HepG2 (cell line): Measurements from ENCODE around the gene SIRT6. TPM values are rescaled to one million over a fixed set of nuclear protein-coding genes. Genes with fewer than 3 reads are reported as not detected.
A peak's percentile ranks its signal among the peaks of the same experiment; 100 is the strongest.

Experiments
- FOXC1 ChIP-seq: sonication (generic); formaldehyde crosslinking; IDR thresholded peaks from 2 replicates; pipeline ENCODE4 v1.8.0; 2022; ENCODE audit warnings: mild to moderate bottlenecking, missing genetic modification reagents, borderline replicate concordance
- HMGXB4 ChIP-seq, 2 experiments: sonication (generic) in 1 of 2; formaldehyde crosslinking in 1 of 2; IDR thresholded peaks; 2 replicates each; pipeline versions ENCODE4 v1.4.0 to v1.6.1; 2018 to 2020; ENCODE audit warnings: missing genetic modification reagents in 2 of 2, borderline replicate concordance in 1 of 2, low read depth in 1 of 2, mild to moderate bottlenecking in 1 of 2, missing biosample characterization in 1 of 2
- HOXA7 ChIP-seq: sonication (generic); formaldehyde crosslinking; IDR thresholded peaks from 2 replicates; pipeline ENCODE4 v1.8.1; 2022; ENCODE audit warnings: mild to moderate bottlenecking, missing genetic modification reagents, moderate library complexity
- KDM3A ChIP-seq: IDR thresholded peaks from 2 replicates; pipeline ENCODE4 v1.6.1; 2018; ENCODE audit warnings: low read depth, missing compliant biosample characterization
- MEIS2 ChIP-seq: sonication (generic); formaldehyde crosslinking; IDR thresholded peaks from 2 replicates; pipeline ENCODE4 v1.9.0; 2021; ENCODE audit warnings: mild to moderate bottlenecking, missing genetic modification reagents
- MZF1 ChIP-seq: sonication (generic); formaldehyde crosslinking; IDR thresholded peaks from 2 replicates; pipeline ENCODE4 v1.8.1; 2023; ENCODE audit warnings: mild to moderate bottlenecking, missing genetic modification reagents, borderline replicate concordance
- NR2C2 ChIP-seq: sonication (generic); formaldehyde crosslinking; IDR thresholded peaks from 2 replicates; pipeline ENCODE4 v1.4.0; 2020; ENCODE audit warnings: missing genetic modification reagents, mild to moderate bottlenecking, moderate library complexity, borderline replicate concordance
- POLR2AphosphoS2 ChIP-seq: IDR thresholded peaks from 2 replicates; pipeline ENCODE4 v1.6.1; 2011; ENCODE audit warnings: low read depth, low read length, improper control_type of control experiment
- RARA ChIP-seq: IDR thresholded peaks from 2 replicates; pipeline ENCODE4 v1.6.1; 2016; ENCODE audit warnings: missing genetic modification reagents, missing compliant biosample characterization
- SOX13 ChIP-seq, 3 experiments: fragments of 450-650 bp in 1 of 3; sonication (generic) in 1 of 3; formaldehyde crosslinking in 1 of 3; IDR thresholded peaks in 2 of 3; conservative IDR thresholded peaks in 1 of 3; 2 replicates each; pipeline versions ENCODE4 v1.5.0 to v1.6.1; 2016 to 2020; ENCODE audit warnings: antibody characterized with exemption in 1 of 3, mild to moderate bottlenecking in 1 of 3, missing compliant biosample characterization in 1 of 3, missing genetic modification reagents in 1 of 3, moderate library complexity in 1 of 3
- TGIF2 ChIP-seq: IDR thresholded peaks from 2 replicates; pipeline ENCODE4 v1.6.1; 2016; ENCODE audit warnings: control low read depth, missing compliant biosample characterization
- YY1 ChIP-seq: IDR thresholded peaks from 2 replicates; pipeline ENCODE4 v1.6.1; 2011; ENCODE audit warnings: low read length, low read depth, moderate library complexity, mild to moderate bottlenecking; ENCODE audit not compliant: insufficient read depth, insufficient replicate concordance
- ZBTB33 ChIP-seq: sonication (generic); formaldehyde crosslinking; IDR thresholded peaks from 2 replicates; pipeline ENCODE4 v1.4.0; 2020; ENCODE audit warnings: missing genetic modification reagents
- ZFX ChIP-seq: sonication (generic); formaldehyde crosslinking; IDR thresholded peaks from 2 replicates; pipeline ENCODE4 v1.4.0; 2020; ENCODE audit warnings: mild to moderate bottlenecking, low read depth, missing genetic modification reagents, moderate library complexity
- ZNF362 ChIP-seq: sonication (generic); formaldehyde crosslinking; IDR thresholded peaks from 2 replicates; pipeline ENCODE4 v1.4.0; 2020; ENCODE audit warnings: missing genetic modification reagents, mild to moderate bottlenecking, borderline replicate concordance
- ZNF576 ChIP-seq: sonication (generic); formaldehyde crosslinking; IDR thresholded peaks from 2 replicates; pipeline ENCODE4 v1.4.0; 2020; ENCODE audit warnings: mild to moderate bottlenecking, missing genetic modification reagents
- ZNF614 ChIP-seq: IDR thresholded peaks from 2 replicates; pipeline ENCODE4 v1.6.1; 2018; ENCODE audit warnings: missing biosample characterization, missing genetic modification reagents, inconsistent platforms, borderline replicate concordance
- ZNF777 ChIP-seq: sonication (generic); formaldehyde crosslinking; IDR thresholded peaks from 2 replicates; pipeline ENCODE4 v1.4.0; 2020; ENCODE audit warnings: missing genetic modification reagents
- polyA plus RNA-seq, 8 experiments: library from polyadenylated mRNA; depleted of rRNA in 3 of 8; stranded (reverse) in 7 of 8; unstranded in 1 of 8; fragments of >200 nt; fragmentation: Illumina TruSeq in 4 of 8; extraction: Trizol in 4 of 8; gene quantifications; 2 replicates each; pipeline versions ENCODE4 v1.2.1 to v1.2.3, GENCODE V29; 2011 to 2016; ENCODE audit warnings: low read depth in 4 of 8, missing spikeins in 1 of 8, mixed read lengths in 1 of 8; ENCODE audit not compliant: insufficient read depth in 1 of 8
- total RNA-seq, 5 experiments: library from RNA; depleted of rRNA; stranded (reverse); fragments of >200 nt; fragmentation: Illumina TruSeq; extraction: Trizol; gene quantifications; 2 replicates each; pipeline ENCODE4 v1.2.3, GENCODE V29; 2016; ENCODE audit warnings: low read depth in 1 of 5

Gene SIRT6
- total and polyA plus RNA-seq, 2 of the 13 experiments (the other 11 are each of a cell fraction or from before 2014, with no cell fraction given) = 11.0 to 18.4 TPM

GRCh38 chr19:4139614-4140236 lies 42.6 kb downstream of the SIRT6 start (continued):
- TF ChIP-seq YY1 (peak; percentile 35), KDM3A (CRISPR knock-in tag) (no peak), FOXC1 (CRISPR knock-in tag) (no peak), MZF1 (CRISPR knock-in tag) (no peak), NR2C2 (CRISPR knock-in tag) (no peak), ZNF614 (CRISPR knock-in tag) (no peak), MEIS2 (CRISPR knock-in tag) (no peak), RARA (CRISPR knock-in tag) (no peak), HOXA7 (CRISPR knock-in tag) (no peak), SOX13 (IDR thresholded peaks at IDR 0.05) (no peak), SOX13 (CRISPR knock-in tag; conservative IDR thresholded peaks at IDR 0.05 in 1 of 2, IDR thresholded peaks at IDR 0.05 in 1 of 2) (0 out of 4 replicates have a peak, but pooled peaks of 1 of the 2 experiments have one; percentile 10), ZNF576 (CRISPR knock-in tag) (no peak), ZNF362 (0 out of 2 replicates have a peak, but pooled peaks have one; percentile 12), POLR2AphosphoS2 (no peak), HMGXB4 (CRISPR knock-in tag; IDR thresholded peaks at IDR 0.05; ENCODE audit: borderline replicate concordance in 1 of 2, low read depth in 1 of 2) (peak; percentile 32 to 63; a peak in 1 of 4 replicates), ZNF777 (no peak), ZBTB33 (CRISPR knock-in tag) (peak; percentile 14; the same call in 1 of the 2 replicates), ZFX (CRISPR knock-in tag) (peak; percentile 27; the same call in 1 of the 2 replicates), TGIF2 (CRISPR knock-in tag) (no peak)
